GM23338 (cell line): ENCODE measurements around the gene HTT-AS. TPM values are rescaled to one million over a fixed set of nuclear protein-coding genes. Genes with fewer than 3 reads are reported as not detected.

Experiments used
- ATAC-seq: fragments of 200-7000 bp; cut with Tn5 transposase; 3 replicates; pipeline ENCODE4 v1.9.1; 2020
- DNase-seq: peaks from one replicate; pipeline ENCODE4 v3.0.0-alpha.2; 2015; ENCODE audit warnings: low spot score
- H2AFZ ChIP-seq: fragments of 200-600 bp; sonication (generic); 2 replicates; pipeline ENCODE4 v1.8.0; 2016; ENCODE audit warnings: antibody characterized with exemption, mild to moderate bottlenecking, moderate library complexity
- H3F3A ChIP-seq: fragments of 200-600 bp; sonication (generic); replicated peaks from 2 replicates; pipeline ENCODE4 v1.8.0; 2017; ENCODE audit warnings: antibody characterized with exemption, mixed run types, low read depth
- H3K27ac ChIP-seq: fragments of 200-600 bp; sonication (generic); 2 replicates; pipeline ENCODE4 v1.6.1; 2016; ENCODE audit warnings: low read depth
- H3K27me3 ChIP-seq: fragments of 200-600 bp; sonication (generic); 2 replicates; pipeline ENCODE4 v1.8.0; 2016; ENCODE audit warnings: mild to moderate bottlenecking, mixed run types, moderate library complexity; ENCODE audit not compliant: insufficient read depth
- H3K36me3 ChIP-seq: fragments of 200-600 bp; sonication (generic); 2 replicates; pipeline ENCODE4 v1.8.0; 2016; ENCODE audit warnings: mild to moderate bottlenecking; ENCODE audit not compliant: insufficient read depth
- H3K4me1 ChIP-seq: fragments of 200-600 bp; sonication (generic); 2 replicates; pipeline ENCODE4 v1.8.0; 2016; ENCODE audit warnings: mild to moderate bottlenecking, moderate library complexity; ENCODE audit not compliant: insufficient read depth
- H3K4me2 ChIP-seq: fragments of 200-600 bp; sonication (generic); 2 replicates; pipeline ENCODE4 v1.7.1; 2017; ENCODE audit warnings: mixed run types
- H3K4me3 ChIP-seq: fragments of 200-600 bp; sonication (generic); 2 replicates; pipeline ENCODE4 v1.6.1; 2016; ENCODE audit warnings: mixed run types
- H3K79me2 ChIP-seq: fragments of 200-600 bp; sonication (generic); replicated peaks from 2 replicates; pipeline ENCODE4 v1.8.0; 2017; ENCODE audit warnings: mild to moderate bottlenecking; ENCODE audit not compliant: insufficient read depth
- H3K9me2 ChIP-seq: fragments of 200-600 bp; sonication (generic); 2 replicates; pipeline ENCODE4 v1.8.0; 2017; ENCODE audit not compliant: insufficient read depth
- H4K20me1 ChIP-seq: fragments of 200-600 bp; sonication (generic); replicated peaks from 2 replicates; pipeline ENCODE4 v1.8.0; 2017; ENCODE audit warnings: mild to moderate bottlenecking; ENCODE audit not compliant: insufficient read depth
- H3K27ac Mint-ChIP-seq: 2 replicates; pipeline ENCODE4 v1.8.0; 2020; ENCODE audit warnings: inconsistent platforms, mild to moderate bottlenecking, moderate library complexity, mixed read lengths
- H3K27me3 Mint-ChIP-seq: 3 replicates; pipeline ENCODE4 v1.8.0; 2022; ENCODE audit warnings: low read depth, mild to moderate bottlenecking, moderate library complexity, mixed read lengths, inconsistent platforms; ENCODE audit not compliant: insufficient read depth, poor library complexity
- H3K36me3 Mint-ChIP-seq: 3 replicates; pipeline ENCODE4 v1.8.0; 2021; ENCODE audit warnings: low read depth, mild to moderate bottlenecking, inconsistent platforms, moderate library complexity, mixed read lengths
- H3K4me1 Mint-ChIP-seq: 3 replicates; pipeline ENCODE4 v1.8.0; 2020; ENCODE audit warnings: mild to moderate bottlenecking, inconsistent platforms, mixed read lengths
- H3K4me3 Mint-ChIP-seq: 3 replicates; pipeline ENCODE4 v1.8.0; 2021; ENCODE audit warnings: moderate library complexity, mild to moderate bottlenecking, inconsistent platforms, mixed read lengths
- H3K9me3 Mint-ChIP-seq: 3 replicates; pipeline ENCODE4 v1.8.0; 2020; ENCODE audit warnings: moderate library complexity, mild to moderate bottlenecking, inconsistent platforms, mixed read lengths
- EZH2 ChIP-seq: fragments of 200-600 bp; sonication (generic); IDR thresholded peaks from one replicate; pipeline ENCODE4 v1.8.0; 2017; ENCODE audit warnings: antibody characterized with exemption, mild to moderate bottlenecking, low read depth; ENCODE audit not compliant: unreplicated experiment
- EZH2phosphoT487 ChIP-seq: fragments of 200-600 bp; sonication (generic); IDR thresholded peaks from one replicate; pipeline ENCODE4 v1.8.1; 2018; ENCODE audit warnings: antibody characterized with exemption; ENCODE audit not compliant: unreplicated experiment
- POLR2AphosphoS5 ChIP-seq: IDR thresholded peaks from 2 replicates; pipeline ENCODE4 v1.6.1; 2016; ENCODE audit warnings: antibody characterized with exemption, low read depth
- STAT1 ChIP-seq: IDR thresholded peaks from one replicate; pipeline ENCODE4 v1.6.1; 2016; ENCODE audit warnings: antibody characterized with exemption; ENCODE audit not compliant: unreplicated experiment
- ZNF114 ChIP-seq: fragments of 250-450 bp; sonication (Bioruptor Pico); IDR thresholded peaks from 2 replicates; pipeline ENCODE4 v1.5.0; 2020; ENCODE audit warnings: mild to moderate bottlenecking, moderate library complexity
- ZNF331 ChIP-seq: fragments of 250-450 bp; sonication (Bioruptor Pico); IDR thresholded peaks from 2 replicates; pipeline ENCODE4 v1.5.0; 2020; ENCODE audit warnings: low read depth, mild to moderate bottlenecking, moderate library complexity
- polyA plus RNA-seq: library from polyadenylated mRNA; unstranded; fragments of >200 nt; fragmentation: Nextera tagmentation; extraction: Ambion mirVana; gene quantifications from 2 replicates; pipeline ENCODE4 v1.2.1, GENCODE V29; 2016
- total RNA-seq: library from RNA; depleted of rRNA; stranded (reverse); fragments of >200 nt; shearing (Covaris generic); gene quantifications from 2 replicates; pipeline ENCODE4 v1.2.3, GENCODE V29; 2014
- TF ChIP-seq, protein P1 (sequence below), 2 experiments: fragments of 200-600 bp in 1 of 2; sonication (generic) in 1 of 2; conservative IDR thresholded peaks; 2 replicates each; pipeline versions ENCODE4 v1.5.1 to v1.6.1; 2016 to 2017; ENCODE audit warnings: antibody characterized with exemption in 2 of 2, low read depth in 2 of 2, mild to moderate bottlenecking in 2 of 2, moderate library complexity in 1 of 2
- TF ChIP-seq, protein P2 (sequence below): IDR thresholded peaks from one replicate; pipeline ENCODE4 v1.6.1; 2018; ENCODE audit warnings: antibody characterized with exemption; ENCODE audit not compliant: unreplicated experiment

The HTT-AS gene
- total and polyA plus RNA-seq, 2 experiments from 2014 or later, result not detected

DNA sequence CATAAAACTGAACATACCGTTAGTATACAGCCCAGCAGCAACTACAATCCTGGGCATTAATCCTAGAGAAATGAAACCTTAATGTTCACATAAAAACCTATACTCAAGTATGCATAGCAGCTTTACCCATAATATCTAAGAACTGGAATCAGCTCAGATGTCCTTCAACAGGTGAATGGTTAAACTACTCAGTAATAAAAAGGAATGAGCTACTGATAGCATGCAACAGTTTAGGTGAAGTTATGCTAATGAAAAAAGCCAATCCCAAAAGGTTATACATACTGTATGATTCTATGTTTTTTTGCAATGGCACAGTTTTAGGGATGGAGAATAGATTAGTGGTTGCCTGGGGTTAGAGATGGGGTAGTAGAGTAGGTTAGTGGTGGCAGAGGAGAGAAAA lies 9.4 kb upstream of the HTT-AS start:
- peaks cover 20% of the 10 kb centered on the region for H3K36me3 Mint-ChIP-seq
- Histone ChIP-seq H3K4me2 (no peak overlapping the region), H3F3A (no peaks in the 10 kb centered on the region), H3K27me3 (no peaks in the 10 kb centered on the region), H2AFZ (no peak overlapping the region), H3K9me2 (no peaks in the 10 kb centered on the region), H3K27ac (no peak overlapping the region), H4K20me1 (peaks cover 62% of the 10 kb centered on the region), H3K4me3 (no peak overlapping the region), H3K36me3 (0 out of 2 replicates have a peak, but pooled peaks cover 2% of the 10 kb centered on the region), H3K4me1 (no peaks in the 10 kb centered on the region), H3K79me2 (peaks cover 96% of the 10 kb centered on the region)
- H3K9me3 Mint-ChIP-seq, result no peaks in the 10 kb centered on the region
- no peak for DNase-seq
- ATAC-seq, result no peak
- TF ChIP-seq ZNF331 (CRISPR knock-in tag) (no peak), EZH2phosphoT487 (no peak), STAT1 (no peak), EZH2 (no peak), POLR2AphosphoS5 (no peak), ZNF114 (CRISPR knock-in tag) (no peak)
- TF ChIP-seq, protein P1, sequence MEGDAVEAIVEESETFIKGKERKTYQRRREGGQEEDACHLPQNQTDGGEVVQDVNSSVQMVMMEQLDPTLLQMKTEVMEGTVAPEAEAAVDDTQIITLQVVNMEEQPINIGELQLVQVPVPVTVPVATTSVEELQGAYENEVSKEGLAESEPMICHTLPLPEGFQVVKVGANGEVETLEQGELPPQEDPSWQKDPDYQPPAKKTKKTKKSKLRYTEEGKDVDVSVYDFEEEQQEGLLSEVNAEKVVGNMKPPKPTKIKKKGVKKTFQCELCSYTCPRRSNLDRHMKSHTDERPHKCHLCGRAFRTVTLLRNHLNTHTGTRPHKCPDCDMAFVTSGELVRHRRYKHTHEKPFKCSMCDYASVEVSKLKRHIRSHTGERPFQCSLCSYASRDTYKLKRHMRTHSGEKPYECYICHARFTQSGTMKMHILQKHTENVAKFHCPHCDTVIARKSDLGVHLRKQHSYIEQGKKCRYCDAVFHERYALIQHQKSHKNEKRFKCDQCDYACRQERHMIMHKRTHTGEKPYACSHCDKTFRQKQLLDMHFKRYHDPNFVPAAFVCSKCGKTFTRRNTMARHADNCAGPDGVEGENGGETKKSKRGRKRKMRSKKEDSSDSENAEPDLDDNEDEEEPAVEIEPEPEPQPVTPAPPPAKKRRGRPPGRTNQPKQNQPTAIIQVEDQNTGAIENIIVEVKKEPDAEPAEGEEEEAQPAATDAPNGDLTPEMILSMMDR (conservative IDR thresholded peaks at IDR 0.05; ENCODE audit: low read depth in 2 of 2), result no peak
- TF ChIP-seq, protein P2, sequence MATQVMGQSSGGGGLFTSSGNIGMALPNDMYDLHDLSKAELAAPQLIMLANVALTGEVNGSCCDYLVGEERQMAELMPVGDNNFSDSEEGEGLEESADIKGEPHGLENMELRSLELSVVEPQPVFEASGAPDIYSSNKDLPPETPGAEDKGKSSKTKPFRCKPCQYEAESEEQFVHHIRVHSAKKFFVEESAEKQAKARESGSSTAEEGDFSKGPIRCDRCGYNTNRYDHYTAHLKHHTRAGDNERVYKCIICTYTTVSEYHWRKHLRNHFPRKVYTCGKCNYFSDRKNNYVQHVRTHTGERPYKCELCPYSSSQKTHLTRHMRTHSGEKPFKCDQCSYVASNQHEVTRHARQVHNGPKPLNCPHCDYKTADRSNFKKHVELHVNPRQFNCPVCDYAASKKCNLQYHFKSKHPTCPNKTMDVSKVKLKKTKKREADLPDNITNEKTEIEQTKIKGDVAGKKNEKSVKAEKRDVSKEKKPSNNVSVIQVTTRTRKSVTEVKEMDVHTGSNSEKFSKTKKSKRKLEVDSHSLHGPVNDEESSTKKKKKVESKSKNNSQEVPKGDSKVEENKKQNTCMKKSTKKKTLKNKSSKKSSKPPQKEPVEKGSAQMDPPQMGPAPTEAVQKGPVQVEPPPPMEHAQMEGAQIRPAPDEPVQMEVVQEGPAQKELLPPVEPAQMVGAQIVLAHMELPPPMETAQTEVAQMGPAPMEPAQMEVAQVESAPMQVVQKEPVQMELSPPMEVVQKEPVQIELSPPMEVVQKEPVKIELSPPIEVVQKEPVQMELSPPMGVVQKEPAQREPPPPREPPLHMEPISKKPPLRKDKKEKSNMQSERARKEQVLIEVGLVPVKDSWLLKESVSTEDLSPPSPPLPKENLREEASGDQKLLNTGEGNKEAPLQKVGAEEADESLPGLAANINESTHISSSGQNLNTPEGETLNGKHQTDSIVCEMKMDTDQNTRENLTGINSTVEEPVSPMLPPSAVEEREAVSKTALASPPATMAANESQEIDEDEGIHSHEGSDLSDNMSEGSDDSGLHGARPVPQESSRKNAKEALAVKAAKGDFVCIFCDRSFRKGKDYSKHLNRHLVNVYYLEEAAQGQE, result no peak
- no peaks in the 10 kb centered on the region for H3K27me3 Mint-ChIP-seq
- H3K4me3 Mint-ChIP-seq, result no peak overlapping the region
- no peak overlapping the region for H3K27ac Mint-ChIP-seq
- H3K4me1 Mint-ChIP-seq, result no peaks in the 10 kb centered on the region

DNA sequence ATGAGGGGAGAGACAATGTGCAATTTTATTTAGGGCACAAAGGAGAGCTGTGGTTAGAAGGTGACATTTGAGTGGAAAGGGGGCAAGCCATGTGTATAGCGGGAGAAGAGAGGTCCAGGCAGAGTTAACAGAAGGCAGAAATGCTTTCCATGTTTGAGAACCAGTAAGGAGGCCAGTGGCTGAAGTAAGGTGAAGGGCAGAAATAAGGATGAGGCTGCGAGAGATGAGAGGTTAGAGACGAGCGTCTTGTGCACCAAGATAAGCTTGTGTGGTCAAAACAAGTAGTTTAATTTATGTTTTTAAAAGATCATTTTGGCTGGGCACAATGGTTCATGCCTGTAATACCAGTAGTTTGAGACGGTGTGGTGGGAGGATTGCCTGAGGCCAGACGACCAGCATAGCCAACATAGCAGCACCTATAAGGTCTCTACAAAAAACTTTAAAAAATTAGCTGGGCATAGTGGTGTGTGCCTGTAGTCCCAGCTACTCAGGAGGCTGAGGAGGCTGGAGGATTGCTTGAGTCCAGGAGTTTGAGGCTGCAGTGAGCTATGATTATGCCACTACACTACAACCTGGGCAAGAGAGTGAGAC lies 8.7 kb upstream of the HTT-AS start:
- ATAC-seq, result no peak

More for the DNA sequence above, 8.7 kb upstream of the HTT-AS start:
- no peak for DNase-seq
- Mint-ChIP-seq H3K36me3 (peaks cover 13% of the 10 kb centered on the region), H3K27me3 (no peaks in the 10 kb centered on the region), H3K4me3 (no peak overlapping the region), H3K9me3 (no peaks in the 10 kb centered on the region), H3K27ac (no peak overlapping the region), H3K4me1 (no peaks in the 10 kb centered on the region)
- Histone ChIP-seq H3F3A (no peaks in the 10 kb centered on the region), H4K20me1 (peaks cover 65% of the 10 kb centered on the region), H3K36me3 (no peaks in the 10 kb centered on the region), H3K79me2 (peaks cover 97% of the 10 kb centered on the region), H3K27ac (no peak overlapping the region), H3K4me3 (no peak overlapping the region), H3K4me1 (no peaks in the 10 kb centered on the region), H2AFZ (no peak overlapping the region), H3K9me2 (no peaks in the 10 kb centered on the region), H3K27me3 (no peaks in the 10 kb centered on the region), H3K4me2 (no peak overlapping the region)
- TF ChIP-seq, protein P2, result no peak
- TF ChIP-seq ZNF114 (CRISPR knock-in tag) (no peak), STAT1 (no peak), POLR2AphosphoS5 (no peak)
- TF ChIP-seq, protein P1 (conservative IDR thresholded peaks at IDR 0.05; ENCODE audit: low read depth in 2 of 2), result no peak
